Panc1 (cell line): ENCODE measurements around the gene SIRPB2.

Experiments
- POLR2AphosphoS5 ChIP-seq: IDR thresholded peaks from 2 replicates; pipeline ENCODE4 v1.6.1; 2012; ENCODE audit warnings: mild to moderate bottlenecking, low read depth, low read length, moderate library complexity
- TF ChIP-seq, protein P1 (sequence below): fragments of 450-650 bp; IDR thresholded peaks from 2 replicates; pipeline ENCODE4 v1.5.1; 2017; ENCODE audit warnings: mild to moderate bottlenecking
- TF ChIP-seq, protein P2 (sequence below), 2 experiments: IDR thresholded peaks; 2 replicates each; pipeline ENCODE4 v1.6.1; 2011 to 2012; ENCODE audit warnings: low read depth in 2 of 2, control low read depth in 1 of 2, low read length in 1 of 2, mild to moderate bottlenecking in 1 of 2, moderate library complexity in 1 of 2; ENCODE audit not compliant: insufficient read depth in 1 of 2

DNA sequence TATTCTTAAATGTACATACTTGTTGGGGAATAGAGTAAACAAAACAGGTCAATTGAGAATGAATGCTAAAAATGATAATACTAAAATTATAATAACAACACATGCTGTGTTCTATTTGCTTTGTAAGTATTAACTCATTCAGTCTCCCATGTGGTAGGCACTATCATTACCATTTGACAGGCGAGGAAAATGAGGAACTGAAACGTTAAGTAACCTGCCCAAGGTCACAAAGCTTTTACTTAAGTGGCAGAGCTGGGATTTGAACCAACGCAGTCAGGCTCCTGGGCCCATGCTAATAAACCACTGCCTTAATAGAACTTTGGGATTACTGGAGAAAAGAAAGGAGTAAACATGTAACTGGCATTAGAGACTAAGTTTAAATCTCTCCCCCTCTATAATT is 28.4 kb downstream of the SIRPB2 start:
- TF ChIP-seq, protein P1, sequence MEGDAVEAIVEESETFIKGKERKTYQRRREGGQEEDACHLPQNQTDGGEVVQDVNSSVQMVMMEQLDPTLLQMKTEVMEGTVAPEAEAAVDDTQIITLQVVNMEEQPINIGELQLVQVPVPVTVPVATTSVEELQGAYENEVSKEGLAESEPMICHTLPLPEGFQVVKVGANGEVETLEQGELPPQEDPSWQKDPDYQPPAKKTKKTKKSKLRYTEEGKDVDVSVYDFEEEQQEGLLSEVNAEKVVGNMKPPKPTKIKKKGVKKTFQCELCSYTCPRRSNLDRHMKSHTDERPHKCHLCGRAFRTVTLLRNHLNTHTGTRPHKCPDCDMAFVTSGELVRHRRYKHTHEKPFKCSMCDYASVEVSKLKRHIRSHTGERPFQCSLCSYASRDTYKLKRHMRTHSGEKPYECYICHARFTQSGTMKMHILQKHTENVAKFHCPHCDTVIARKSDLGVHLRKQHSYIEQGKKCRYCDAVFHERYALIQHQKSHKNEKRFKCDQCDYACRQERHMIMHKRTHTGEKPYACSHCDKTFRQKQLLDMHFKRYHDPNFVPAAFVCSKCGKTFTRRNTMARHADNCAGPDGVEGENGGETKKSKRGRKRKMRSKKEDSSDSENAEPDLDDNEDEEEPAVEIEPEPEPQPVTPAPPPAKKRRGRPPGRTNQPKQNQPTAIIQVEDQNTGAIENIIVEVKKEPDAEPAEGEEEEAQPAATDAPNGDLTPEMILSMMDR: no peak
- TF ChIP-seq, protein P2, sequence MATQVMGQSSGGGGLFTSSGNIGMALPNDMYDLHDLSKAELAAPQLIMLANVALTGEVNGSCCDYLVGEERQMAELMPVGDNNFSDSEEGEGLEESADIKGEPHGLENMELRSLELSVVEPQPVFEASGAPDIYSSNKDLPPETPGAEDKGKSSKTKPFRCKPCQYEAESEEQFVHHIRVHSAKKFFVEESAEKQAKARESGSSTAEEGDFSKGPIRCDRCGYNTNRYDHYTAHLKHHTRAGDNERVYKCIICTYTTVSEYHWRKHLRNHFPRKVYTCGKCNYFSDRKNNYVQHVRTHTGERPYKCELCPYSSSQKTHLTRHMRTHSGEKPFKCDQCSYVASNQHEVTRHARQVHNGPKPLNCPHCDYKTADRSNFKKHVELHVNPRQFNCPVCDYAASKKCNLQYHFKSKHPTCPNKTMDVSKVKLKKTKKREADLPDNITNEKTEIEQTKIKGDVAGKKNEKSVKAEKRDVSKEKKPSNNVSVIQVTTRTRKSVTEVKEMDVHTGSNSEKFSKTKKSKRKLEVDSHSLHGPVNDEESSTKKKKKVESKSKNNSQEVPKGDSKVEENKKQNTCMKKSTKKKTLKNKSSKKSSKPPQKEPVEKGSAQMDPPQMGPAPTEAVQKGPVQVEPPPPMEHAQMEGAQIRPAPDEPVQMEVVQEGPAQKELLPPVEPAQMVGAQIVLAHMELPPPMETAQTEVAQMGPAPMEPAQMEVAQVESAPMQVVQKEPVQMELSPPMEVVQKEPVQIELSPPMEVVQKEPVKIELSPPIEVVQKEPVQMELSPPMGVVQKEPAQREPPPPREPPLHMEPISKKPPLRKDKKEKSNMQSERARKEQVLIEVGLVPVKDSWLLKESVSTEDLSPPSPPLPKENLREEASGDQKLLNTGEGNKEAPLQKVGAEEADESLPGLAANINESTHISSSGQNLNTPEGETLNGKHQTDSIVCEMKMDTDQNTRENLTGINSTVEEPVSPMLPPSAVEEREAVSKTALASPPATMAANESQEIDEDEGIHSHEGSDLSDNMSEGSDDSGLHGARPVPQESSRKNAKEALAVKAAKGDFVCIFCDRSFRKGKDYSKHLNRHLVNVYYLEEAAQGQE (IDR thresholded peaks at IDR 0.05; ENCODE audit: insufficient read depth in 1 of 2, low read depth in 2 of 2, low read length in 1 of 2): no peak
- TF ChIP-seq POLR2AphosphoS5: no peak
